ENCODE results near the gene WNT7B. TPM values are rescaled to one million over a fixed set of nuclear protein-coding genes. Genes with fewer than 3 reads are reported as not detected.

WNT7B gene
- total and polyA plus RNA-seq, 2 experiments from 2014 or later: 0.10 TPM; not detected in 1

DNA sequence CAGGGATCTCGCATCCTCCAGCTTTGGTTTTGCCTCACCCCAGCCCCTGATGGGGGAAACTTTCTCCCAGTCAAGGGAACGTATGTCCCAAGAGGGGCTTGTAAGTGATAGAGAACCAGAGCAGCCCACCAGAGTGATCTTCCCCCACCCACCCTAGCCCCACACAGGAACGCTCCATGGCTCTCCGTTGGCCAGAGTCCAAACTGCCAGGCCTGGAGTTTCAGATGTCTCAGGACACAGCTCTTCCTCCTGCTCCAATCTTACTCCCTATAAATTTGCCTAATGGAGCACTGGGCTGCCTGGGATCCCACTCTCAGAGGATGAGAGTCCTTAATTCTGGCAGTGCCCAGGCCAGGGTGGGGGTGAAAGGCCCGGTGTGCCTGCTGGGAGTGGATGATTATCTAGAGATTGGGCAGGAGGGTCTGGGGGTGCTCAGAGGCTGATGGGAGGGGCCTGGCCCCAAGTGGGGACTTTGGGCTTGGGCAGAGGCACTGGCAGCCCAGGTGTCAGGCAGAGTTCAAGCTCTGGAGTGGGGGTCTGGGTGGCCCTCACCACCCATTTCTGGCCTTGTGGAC is 79.9 kb downstream of the WNT7B start (continued):
- TF ChIP-seq, protein P1, sequence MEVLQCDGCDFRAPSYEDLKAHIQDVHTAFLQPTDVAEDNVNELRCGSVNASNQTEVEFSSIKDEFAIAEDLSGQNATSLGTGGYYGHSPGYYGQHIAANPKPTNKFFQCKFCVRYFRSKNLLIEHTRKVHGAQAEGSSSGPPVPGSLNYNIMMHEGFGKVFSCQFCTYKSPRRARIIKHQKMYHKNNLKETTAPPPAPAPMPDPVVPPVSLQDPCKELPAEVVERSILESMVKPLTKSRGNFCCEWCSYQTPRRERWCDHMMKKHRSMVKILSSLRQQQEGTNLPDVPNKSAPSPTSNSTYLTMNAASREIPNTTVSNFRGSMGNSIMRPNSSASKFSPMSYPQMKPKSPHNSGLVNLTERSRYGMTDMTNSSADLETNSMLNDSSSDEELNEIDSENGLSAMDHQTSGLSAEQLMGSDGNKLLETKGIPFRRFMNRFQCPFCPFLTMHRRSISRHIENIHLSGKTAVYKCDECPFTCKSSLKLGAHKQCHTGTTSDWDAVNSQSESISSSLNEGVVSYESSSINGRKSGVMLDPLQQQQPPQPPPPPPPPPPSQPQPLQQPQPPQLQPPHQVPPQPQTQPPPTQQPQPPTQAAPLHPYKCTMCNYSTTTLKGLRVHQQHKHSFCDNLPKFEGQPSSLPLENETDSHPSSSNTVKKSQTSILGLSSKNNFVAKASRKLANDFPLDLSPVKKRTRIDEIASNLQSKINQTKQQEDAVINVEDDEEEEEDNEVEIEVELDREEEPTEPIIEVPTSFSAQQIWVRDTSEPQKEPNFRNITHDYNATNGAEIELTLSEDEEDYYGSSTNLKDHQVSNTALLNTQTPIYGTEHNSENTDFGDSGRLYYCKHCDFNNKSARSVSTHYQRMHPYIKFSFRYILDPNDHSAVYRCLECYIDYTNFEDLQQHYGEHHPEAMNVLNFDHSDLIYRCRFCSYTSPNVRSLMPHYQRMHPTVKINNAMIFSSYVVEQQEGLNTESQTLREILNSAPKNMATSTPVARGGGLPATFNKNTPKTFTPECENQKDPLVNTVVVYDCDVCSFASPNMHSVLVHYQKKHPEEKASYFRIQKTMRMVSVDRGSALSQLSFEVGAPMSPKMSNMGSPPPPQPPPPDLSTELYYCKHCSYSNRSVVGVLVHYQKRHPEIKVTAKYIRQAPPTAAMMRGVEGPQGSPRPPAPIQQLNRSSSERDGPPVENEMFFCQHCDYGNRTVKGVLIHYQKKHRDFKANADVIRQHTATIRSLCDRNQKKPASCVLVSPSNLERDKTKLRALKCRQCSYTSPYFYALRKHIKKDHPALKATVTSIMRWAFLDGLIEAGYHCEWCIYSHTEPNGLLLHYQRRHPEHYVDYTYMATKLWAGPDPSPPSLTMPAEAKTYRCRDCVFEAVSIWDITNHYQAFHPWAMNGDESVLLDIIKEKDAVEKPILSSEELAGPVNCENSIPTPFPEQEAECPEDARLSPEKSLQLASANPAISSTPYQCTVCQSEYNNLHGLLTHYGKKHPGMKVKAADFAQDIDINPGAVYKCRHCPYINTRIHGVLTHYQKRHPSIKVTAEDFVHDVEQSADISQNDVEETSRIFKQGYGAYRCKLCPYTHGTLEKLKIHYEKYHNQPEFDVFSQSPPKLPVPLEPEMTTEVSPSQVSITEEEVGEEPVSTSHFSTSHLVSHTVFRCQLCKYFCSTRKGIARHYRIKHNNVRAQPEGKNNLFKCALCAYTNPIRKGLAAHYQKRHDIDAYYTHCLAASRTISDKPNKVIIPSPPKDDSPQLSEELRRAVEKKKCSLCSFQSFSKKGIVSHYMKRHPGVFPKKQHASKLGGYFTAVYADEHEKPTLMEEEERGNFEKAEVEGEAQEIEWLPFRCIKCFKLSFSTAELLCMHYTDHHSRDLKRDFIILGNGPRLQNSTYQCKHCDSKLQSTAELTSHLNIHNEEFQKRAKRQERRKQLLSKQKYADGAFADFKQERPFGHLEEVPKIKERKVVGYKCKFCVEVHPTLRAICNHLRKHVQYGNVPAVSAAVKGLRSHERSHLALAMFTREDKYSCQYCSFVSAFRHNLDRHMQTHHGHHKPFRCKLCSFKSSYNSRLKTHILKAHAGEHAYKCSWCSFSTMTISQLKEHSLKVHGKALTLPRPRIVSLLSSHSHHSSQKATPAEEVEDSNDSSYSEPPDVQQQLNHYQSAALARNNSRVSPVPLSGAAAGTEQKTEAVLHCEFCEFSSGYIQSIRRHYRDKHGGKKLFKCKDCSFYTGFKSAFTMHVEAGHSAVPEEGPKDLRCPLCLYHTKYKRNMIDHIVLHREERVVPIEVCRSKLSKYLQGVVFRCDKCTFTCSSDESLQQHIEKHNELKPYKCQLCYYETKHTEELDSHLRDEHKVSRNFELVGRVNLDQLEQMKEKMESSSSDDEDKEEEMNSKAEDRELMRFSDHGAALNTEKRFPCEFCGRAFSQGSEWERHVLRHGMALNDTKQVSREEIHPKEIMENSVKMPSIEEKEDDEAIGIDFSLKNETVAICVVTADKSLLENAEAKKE (CRISPR knock-in tag; IDR thresholded peaks at IDR 0.05): no peak
- TF ChIP-seq JUNB (IDR thresholded peaks at IDR 0.05; ENCODE audit: unreplicated experiment) (no peak), EZH2 (IDR thresholded peaks at IDR 0.05; ENCODE audit: low read depth, unreplicated experiment) (no peak), POLR2AphosphoS5 (IDR thresholded peaks at IDR 0.05; ENCODE audit: low read depth) (no peak)
- TF ChIP-seq, protein P2, sequence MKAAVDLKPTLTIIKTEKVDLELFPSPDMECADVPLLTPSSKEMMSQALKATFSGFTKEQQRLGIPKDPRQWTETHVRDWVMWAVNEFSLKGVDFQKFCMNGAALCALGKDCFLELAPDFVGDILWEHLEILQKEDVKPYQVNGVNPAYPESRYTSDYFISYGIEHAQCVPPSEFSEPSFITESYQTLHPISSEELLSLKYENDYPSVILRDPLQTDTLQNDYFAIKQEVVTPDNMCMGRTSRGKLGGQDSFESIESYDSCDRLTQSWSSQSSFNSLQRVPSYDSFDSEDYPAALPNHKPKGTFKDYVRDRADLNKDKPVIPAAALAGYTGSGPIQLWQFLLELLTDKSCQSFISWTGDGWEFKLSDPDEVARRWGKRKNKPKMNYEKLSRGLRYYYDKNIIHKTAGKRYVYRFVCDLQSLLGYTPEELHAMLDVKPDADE (IDR thresholded peaks at IDR 0.05): no peak
- TF ChIP-seq, protein P3, sequence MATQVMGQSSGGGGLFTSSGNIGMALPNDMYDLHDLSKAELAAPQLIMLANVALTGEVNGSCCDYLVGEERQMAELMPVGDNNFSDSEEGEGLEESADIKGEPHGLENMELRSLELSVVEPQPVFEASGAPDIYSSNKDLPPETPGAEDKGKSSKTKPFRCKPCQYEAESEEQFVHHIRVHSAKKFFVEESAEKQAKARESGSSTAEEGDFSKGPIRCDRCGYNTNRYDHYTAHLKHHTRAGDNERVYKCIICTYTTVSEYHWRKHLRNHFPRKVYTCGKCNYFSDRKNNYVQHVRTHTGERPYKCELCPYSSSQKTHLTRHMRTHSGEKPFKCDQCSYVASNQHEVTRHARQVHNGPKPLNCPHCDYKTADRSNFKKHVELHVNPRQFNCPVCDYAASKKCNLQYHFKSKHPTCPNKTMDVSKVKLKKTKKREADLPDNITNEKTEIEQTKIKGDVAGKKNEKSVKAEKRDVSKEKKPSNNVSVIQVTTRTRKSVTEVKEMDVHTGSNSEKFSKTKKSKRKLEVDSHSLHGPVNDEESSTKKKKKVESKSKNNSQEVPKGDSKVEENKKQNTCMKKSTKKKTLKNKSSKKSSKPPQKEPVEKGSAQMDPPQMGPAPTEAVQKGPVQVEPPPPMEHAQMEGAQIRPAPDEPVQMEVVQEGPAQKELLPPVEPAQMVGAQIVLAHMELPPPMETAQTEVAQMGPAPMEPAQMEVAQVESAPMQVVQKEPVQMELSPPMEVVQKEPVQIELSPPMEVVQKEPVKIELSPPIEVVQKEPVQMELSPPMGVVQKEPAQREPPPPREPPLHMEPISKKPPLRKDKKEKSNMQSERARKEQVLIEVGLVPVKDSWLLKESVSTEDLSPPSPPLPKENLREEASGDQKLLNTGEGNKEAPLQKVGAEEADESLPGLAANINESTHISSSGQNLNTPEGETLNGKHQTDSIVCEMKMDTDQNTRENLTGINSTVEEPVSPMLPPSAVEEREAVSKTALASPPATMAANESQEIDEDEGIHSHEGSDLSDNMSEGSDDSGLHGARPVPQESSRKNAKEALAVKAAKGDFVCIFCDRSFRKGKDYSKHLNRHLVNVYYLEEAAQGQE (IDR thresholded peaks at IDR 0.05; ENCODE audit: unreplicated experiment): no peak

Measured in GM23338 (cell line).